ENCODE results near the gene C9orf72.

C9orf72 gene

DNA sequence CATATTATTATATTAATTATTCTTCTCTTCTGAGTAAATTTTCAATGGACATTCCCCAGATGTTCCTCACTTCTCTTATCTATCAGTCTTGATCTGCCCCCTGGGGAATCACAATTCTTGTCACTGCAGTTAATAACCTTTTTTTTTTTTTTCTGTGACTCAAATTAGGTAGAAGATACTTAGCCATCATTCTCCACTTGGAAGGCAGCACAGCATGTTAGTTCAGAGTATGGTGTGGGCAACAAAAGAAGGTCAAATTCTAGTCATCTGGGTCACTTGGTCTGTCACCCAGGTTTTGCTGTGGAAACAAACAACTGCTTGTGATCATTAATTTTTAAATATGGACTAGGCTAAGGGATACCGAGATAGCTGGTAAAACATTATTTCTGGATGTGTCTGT lies 35.5 kb downstream of the C9orf72 start:
- DNase-seq, result no peak

DNA sequence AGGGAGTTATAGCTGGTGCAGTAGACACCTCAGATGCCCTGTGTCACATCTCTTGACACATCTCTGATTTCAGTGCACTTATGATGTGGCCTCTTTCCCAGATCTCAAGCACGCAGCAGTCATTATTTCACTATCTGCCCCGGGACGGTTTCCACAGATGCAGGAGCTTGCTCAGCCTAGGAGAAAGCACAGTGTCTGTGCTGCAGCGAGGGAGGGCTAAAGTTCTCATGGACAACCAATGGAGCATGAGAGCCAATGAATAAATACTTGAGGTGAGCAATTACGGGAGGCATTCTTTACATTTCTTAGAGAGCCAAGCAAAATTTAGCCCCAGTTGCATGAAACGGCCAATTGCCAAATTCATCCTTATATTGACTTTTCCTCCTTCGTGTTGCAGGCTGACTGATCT lies 36.2 kb downstream of the C9orf72 start:
- no peak for DNase-seq

DNA sequence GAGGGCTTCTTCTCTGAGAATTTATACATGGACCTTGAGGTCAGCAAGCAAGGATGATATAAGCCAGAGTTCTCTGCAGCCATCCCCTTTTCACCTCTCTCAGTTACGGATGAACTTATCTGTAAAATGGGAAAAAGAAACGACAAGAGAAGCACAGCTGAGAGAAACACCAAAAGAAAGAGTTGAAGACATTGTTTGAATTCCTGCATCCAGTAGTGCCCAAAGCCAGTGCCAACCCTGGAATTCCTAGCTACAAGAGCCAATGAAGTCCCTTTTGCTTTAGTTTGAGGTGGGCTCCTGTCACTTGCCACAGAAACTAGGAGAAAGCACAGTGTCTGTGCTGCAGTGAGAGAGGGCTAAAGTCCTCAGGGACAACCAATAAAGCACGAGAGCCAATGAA lies 37.1 kb downstream of the C9orf72 start:
- DNase-seq, result no peak

DNA sequence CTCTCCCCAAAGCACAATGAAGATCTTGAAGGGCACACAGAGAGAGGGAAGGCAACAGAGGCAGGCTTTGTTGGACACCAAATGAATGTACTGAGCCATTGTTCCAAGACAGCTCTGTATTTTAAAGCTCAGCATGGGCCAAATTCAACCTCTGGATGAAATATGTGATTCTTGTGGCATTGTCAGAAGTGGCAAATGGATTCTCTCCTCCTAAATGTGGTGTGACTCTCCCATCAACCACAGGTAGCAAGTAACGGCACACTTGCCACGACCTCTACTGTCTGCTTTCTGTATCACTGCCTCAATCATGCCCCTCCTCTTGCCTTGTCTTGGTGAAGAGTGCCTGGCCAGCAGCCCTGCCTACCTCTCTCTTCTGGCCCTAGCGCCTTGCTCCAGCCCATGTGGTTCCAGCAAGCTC lies 37.6 kb downstream of the C9orf72 start:
- DNase-seq, result no peak

DNA sequence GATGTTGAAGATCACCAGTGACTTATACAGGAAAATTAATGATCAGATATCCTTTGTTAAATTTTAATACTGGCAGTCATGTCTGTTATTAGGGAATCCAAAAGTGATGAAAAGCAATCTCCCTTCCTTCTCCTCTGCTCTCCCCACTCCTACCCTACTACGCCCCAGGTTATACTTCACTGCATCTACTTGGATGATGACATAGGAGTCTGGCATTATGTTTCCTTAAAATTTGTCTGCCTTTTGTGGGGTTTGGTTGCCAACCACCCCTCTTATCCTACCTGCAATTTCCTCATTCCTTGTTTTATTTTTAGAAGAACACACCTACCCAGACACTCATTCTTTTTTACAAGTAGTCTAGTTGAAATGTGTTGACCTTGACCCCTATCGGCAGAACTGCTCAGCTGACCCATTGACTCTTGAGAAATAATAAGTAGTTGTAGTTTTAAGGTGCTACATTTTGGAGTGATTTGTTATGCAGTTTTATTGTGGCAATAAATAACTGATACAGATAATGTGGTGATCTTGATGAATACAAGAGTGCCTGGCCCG lies 38.5 kb downstream of the C9orf72 start:
- no peak for DNase-seq

DNA sequence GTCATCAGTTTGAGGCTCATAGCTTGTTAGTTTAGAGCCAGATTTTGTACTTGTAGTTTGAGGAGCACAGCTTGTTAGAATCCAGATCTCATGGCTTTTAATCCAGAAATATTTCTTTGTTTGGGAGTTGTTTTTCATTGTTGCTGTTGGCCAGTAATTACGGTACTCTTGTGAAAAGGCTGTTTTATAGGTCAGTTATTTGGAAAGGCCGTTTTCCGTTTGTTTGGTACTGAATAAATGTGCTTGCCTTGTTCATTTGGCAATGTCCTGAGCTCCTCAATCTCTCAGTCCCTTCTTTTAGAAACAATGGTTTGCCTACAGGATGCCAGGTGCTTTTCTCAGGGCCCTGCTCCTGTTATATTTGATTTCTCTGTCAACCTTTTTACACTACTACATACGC lies 39.1 kb downstream of the C9orf72 start:
- DNase-seq, result no peak

DNA sequence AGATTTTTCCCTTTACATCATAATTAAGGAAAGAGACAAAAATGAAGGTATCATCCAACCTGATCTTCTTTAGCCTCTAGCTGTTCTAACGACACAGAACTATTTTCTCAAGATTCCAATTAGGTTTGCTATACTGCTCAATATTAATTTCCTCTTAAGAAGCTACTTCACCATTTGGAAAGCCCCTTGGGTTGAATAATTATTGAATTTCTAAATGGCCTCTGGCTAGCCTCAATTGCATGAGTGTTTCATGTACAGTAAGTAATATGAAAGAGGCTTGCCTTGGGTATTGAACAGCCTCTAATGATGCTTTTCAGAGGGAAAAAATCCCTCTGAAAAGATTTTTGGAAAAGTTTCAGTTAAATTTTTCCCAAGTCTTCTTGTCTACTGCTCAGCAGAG lies 40.0 kb downstream of the C9orf72 start:
- DNase-seq, result no peak

DNA sequence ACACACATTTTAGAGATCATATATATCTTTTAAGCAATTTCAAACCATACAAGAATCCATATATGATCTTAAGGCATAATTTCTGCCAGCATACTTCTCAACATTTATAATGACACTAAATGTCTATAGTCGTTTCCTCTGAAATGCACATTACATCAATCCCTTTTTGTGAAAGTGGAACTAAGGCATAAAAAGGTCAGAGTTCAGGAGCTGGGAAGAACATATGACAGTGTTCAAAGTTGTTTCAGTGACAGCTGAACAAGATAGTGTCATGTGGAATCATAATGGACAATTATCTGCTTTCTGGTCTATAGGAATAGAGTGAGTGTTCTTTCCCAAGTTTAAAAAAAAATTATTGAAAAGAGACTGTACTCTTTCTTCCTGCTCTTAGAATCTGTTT lies 41.2 kb downstream of the C9orf72 start:
- no peak for DNase-seq

DNA sequence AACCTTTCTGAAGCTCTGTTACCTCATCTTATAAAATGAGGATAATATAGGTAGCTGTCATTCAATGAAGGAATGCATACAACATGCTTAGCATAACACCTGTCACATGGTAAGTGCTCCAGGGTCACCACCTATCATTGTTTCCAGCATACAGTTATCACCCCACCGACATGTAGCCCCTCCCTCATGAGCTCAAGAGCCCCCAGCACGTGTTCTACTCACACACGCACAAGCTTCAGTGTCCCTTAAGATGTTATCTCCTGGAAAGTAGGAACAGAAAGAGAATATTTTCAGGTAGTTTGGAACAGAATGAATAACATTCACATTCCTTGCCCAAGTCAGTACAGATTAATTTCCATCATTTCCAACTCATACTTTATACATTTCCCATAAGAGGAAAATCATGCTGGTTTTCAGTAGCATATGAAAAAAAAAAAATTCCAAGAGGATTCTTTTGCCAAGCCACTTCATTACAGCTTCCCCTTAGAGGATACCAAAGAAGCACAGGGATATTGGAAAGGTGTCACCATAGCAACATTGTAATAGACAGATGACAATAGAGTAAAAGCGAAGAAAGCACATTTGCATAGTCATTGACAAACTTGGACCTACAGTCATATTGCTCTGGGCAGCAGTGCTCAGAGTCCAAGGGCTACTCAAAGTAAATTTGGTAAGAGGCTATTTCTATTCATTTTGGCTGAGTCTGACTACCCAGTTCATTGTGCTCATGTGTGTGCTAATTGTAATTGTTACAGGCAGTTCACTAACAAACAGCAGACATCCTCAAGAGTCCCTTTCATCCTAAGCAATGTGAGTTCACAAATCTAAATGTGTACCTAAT lies 42.1 kb downstream of the C9orf72 start:
- no peak for DNase-seq

DNA sequence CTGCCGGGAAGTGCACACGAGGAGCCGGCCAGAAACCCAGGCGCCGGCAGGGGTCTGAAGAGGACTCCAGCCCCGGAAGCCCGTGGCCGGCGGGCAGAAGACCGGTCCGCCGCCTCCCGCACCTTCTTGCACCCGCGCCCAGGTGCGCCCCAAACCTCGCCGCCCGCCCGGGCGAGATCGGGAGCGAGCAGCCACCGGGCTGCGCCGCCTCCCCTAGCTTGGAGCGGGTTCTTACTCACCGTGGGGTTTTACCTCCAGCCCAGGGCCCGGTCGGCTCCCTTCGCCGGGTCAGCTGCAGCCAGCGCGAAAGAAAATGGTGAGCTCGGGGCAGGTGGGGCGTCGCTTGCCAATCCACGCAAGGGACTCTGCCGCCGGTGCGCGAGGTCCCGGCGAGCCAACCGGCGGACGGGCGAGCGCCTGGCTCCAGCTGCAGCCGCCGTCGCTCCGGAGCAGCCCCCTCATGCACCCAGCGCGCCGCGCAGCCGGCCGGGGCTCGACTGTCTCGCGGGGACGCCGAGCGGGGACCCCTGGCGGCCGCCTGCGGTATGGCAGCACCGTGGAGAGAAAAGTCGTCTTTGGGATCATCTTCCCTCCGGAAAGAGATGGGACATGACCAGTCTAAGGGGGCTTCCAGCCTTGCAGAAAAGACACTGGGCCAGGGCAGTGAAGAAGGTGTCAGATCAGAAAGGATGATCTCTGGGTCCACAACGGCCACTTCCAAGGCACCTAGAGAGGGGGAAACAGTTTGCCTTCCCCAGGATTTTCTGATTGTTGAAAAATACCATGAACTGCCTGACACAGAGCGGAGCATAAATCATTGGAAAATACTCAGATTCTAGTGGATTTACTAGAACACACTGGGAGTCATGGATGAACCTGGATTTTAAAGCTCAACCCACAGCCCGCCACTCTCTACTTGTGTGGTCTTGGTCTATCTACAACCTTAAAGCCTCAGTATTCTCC lies 43.7 kb downstream of the C9orf72 start, which contains the start of gene MOB3B:
MOB3B (minus strand) TSS at position 499 of the 963 bp plus-strand sequence. CDS start 74,264 bp downstream, outside the sequence.
- DNase-seq, result peak; percentile 81

DNA sequence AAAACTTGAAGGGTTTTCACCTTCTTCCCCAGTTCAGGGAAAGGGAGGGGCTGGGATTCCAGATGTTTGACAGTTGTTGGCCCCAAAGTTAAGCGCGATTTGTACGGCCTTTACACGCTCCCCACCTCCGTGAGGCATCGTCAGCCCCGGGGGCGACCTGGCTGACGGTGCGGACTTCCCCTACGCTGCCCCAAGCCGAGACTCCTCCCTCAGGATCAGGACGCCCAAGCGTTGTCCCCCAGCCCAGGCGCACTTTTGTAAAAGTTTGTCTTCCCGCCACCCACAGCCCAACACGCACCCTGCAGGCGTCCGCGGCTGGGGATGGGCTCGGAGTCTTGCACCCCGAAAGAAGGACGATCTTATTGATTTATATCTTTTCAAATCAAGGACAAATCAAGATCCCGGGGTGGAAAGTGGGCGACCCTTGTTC lies 44.4 kb downstream of the C9orf72 start:
- DNase-seq, result peak; percentile 49

DNA sequence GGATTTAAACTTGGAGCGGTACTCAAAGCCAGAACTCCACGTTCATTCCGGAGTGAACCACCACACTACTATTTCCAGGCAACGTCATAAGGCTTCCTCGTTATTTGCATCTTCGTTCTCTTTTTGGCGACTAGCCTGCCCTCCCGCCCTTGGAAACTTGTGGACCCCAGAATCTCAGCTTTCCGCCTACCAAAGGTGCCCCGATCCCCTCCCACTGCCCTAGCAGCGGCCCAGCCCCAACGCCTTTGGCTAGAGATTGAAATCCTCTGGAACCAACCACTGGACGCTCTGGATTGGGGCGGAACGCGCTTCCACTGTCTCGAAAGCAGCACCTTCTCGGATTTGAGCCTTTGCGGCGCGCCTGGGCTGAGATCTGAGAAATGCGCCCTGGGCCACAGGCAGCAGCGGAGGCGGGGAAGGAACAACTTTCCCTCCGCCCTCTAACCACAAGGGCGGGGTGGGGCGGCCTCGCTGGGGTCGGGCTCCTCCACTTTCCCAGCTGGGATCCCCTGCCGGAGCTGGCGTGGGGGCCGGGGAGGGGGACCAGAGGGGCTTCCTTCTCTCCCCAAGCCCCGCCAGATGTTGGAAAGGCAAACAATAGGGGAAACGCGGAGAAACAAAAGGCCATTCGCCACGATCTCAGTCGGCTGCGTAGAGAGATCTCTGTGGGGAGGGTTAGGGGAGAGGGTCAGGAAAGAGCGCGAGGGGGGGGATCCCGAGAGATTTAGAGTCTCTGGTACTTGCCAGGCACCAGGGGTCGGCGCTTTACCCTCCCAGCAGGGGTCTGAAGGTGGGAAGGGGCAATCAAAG lies 45.0 kb downstream of the C9orf72 start:
- peak; percentile 45 for DNase-seq

DNA sequence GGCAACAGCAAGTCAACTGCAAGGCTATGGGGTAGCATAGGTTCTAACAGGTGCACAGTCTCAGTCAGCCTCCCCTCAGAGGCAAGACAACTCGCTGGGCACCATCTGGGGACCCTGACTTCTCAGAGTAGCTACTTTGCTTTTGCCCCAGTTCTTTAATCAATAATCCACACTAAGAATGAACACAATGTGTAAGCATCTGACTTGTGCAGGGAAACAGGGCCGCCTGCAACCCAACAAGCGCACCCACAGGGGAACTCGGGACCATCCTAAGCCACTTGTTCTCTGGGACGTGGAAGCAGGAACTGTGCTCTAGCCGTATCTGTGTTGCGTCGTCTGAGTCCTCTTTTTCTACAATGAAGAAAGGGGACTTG lies 45.6 kb downstream of the C9orf72 start:
- DNase-seq, result no peak

DNA sequence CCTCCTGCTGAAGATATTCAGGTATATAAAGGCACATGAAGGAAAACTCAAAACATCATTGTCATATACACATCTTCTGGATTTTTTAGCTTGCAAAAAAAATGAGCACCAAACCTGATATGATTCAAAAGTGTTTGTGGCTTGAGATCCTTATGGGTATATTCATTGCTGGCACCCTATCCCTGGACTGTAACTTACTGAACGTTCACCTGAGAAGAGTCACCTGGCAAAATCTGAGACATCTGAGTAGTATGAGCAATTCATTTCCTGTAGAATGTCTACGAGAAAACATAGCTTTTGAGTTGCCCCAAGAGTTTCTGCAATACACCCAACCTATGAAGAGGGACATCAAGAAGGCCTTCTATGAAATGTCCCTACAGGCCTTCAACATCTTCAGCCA lies 49.0 kb downstream of the C9orf72 start, which contains the start of gene IFNK:
IFNK (plus strand) TSS at position 55 of the 400 bp plus-strand sequence; CDS start at position 102, 47 bp downstream.
- no peak for DNase-seq

DNA sequence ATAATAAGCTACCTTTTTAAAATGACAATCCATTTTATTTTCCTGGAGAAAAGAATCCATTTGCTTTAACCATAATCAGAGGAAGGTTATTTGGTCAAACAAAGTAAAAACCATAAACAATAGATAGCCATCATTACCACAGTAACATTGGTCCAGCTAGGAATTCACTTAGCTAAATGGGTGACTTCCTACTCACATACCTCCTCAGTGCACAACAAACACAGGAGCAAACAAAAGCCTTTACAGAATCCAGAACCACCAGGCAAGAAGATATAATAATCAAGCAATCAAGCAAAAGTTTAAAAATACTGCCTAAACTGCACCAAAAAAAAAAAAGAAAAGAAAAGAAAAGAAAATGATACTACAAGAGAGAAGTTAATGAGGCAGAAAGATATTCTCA lies 50.1 kb downstream of the C9orf72 start:
- no peak for DNase-seq

DNA sequence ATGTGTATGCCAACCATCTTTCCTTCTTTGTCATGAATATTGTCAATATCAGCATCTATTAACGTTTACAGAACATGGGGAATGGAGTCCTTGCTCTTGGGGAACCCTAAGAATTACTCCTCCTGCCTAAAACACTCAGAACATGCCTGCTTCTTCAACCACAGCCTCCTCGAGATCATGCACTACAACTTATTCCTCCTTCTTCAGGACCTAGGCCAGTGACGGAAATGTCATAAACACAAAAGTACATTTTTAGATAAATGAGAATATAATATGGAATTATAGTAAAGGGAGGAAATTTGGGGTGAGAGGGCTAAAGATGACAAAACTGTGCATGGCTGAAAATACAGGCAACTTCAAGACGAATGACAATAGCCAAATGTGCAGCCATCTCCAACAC lies 52.3 kb downstream of the C9orf72 start:
- no peak for DNase-seq

DNA sequence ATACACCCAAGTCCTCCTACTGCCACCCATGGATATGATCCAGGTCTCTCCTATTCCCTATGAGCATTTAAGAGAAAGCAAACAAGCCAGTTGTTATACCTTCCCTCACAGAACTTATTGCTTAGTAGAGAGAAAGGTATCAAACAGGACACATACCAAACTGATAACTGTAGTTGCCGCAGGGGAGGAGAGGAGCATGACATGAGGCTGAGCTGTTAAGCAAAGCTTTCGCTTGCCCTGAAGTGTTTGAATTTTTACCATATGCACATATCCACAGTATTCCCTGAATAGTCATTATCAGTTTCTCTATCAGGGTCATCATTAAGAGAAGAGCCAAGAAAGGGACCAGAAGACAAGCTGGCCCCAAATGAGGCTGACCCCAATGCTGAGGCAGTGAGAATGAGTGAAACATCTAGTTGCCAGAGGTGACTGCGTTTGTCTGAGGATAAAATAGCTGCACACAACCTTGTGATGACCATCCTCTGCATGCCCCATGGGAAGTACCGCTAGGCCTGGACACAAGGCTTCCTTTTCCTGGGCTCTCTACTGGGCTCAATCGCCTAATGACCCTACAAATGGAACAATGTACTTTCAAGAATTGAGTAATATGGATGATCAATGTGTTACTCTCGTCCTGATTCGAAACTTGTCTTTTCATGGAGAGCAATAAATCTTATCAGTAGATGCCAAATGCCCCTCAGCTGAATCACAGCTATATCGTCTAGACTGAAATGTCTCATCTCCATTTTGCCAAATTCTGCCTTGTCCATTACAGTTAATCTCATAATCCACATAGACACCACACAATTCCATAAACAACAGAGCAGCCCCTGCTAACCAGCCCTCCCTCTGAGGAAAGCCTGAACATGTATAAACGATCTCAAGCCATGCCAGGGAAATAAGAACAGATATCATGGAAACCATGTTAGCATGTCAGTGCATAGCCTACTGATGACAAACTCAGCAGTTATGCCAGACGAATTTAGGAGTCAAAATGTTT lies 53.5 kb downstream of the C9orf72 start:
- DNase-seq, result no peak

DNA sequence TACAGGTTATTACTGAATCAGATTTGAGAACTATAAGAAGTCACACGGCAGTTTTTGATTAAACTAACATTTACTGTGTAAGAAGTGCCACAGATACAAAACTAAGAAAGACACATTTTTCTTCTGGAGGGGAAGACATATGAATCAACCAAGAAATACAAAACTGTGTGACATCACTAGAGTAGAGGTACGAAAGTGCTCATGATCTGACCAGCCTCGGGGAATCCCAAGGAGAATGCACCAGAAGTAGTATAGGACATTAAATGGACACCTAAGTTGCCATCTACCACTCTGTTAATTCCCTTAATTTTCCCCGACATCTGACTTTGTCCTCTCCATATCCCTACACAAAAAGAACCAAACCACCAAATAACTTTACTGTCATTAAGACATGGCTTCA lies 54.5 kb downstream of the C9orf72 start:
- no peak for DNase-seq

DNA sequence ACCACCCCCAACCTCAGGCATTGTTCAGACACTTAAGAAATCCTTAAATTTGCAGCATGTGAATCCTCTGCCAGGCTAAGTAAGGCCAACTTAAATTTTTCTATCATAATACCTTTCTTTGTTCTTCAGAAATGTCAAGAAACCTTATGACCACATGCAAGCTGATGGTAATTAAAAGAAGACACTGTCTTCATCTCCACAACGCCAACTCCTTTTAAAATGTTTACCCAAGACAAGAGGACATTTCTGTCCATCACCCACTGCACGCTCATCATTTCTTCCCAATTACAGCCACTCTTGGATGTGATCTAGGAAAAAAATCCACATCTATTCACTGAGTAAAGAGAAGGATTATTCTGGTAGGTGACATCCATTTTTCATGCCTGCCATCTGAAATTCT lies 55.3 kb downstream of the C9orf72 start:
- no peak for DNase-seq

DNA sequence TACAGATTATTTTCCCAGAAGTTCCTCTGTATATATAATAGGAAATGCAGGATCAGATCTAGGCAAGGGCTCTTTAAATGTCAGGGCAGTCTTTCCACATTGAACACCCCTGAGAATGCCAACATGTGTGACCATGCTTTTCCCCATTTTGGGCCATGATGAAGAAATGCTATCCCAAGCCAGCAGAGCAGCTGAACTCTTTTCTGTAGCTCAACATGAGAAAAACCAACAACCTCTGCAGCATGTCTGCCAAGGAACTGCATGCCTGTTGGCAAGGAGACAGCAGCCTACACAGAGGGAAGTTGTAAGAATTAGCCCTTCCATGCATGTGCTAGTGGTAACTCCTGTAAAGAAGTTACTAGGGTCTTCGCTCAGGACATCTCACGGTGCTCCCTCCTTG lies 58.7 kb downstream of the C9orf72 start:
- DNase-seq, result no peak

DNA sequence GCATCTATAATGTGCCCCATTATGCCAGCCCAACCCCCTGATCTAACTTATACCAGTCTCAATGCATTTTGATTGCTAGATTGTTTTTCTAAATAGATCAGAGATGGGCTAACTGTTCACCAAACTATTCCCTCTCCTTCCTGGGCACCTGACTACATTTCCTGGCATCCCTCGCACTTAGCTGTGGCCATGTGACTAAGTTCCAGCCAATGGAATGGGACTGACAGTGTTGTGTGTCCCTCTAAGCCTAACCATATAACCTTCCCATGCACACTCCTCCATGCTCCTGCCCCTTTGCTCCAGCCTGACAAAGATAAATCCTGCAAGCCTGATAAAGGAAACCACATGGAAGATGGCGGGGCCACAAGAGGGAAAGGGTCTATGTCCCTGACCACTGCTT lies 61.5 kb downstream of the C9orf72 start:
- no peak for DNase-seq

Measured in stimulated activated CD4-positive, alpha-beta T cell treated with anti-CD3 and anti-CD28 coated beads, Interleukin-4, amount 100 ng/mL, for 1 hour (primary cell).